C4-2B (cell line): ENCODE data around the gene LUZP1.
A peak's percentile ranks its signal among the peaks of the same experiment; 100 is the strongest.

ENCODE experiments used
- CTCF ChIP-seq: fragments of 450-650 bp; conservative IDR thresholded peaks from 2 replicates; pipeline ENCODE4 v1.5.1; 2017; ENCODE audit warnings: mild to moderate bottlenecking
- ZFX ChIP-seq: fragments of 450-650 bp; IDR thresholded peaks from 2 replicates; pipeline ENCODE4 v1.6.1; 2017

- peak; percentile 70 for TF ChIP-seq CTCF
- TF ChIP-seq ZFX = no peak
Observed at GRCh38 chr1:23216771-23217420, 48.2 kb upstream of the LUZP1 start.
